ENCODE measurements around the gene RNF213.

The RNF213 gene

GRCh38 chr17:80445726-80446110 lies 185.1 kb downstream of the RNF213 start:
- Histone ChIP-seq H4K20me1 (ENCODE audit: low read depth, low read length) (no peaks in the 10 kb centered on the region), H3K4me3 (ENCODE audit: insufficient read depth, low read length, poor library complexity, severe bottlenecking) (no peak overlapping the region), H3K36me3 (ENCODE audit: low read length) (no peaks in the 10 kb centered on the region), H3K27ac (ENCODE audit: low read depth, low read length) (no peak overlapping the region), H3K9me3 (ENCODE audit: insufficient read depth, low read length) (no peaks in the 10 kb centered on the region), H3K9ac (ENCODE audit: low read length) (no peak overlapping the region), H3K79me2 (ENCODE audit: insufficient read depth, low read length) (no peaks in the 10 kb centered on the region), H3K4me2 (ENCODE audit: low read depth, low read length, poor library complexity, severe bottlenecking) (no peak overlapping the region), H3K9me2 (replicated peaks; ENCODE audit: insufficient read depth, low read length) (no peaks in the 10 kb centered on the region), H2AFZ (ENCODE audit: low read depth, low read length, severe bottlenecking) (no peak overlapping the region), H3K27me3 (ENCODE audit: low read length) (no peaks in the 10 kb centered on the region), H3F3A (ENCODE audit: insufficient read depth) (no peaks in the 10 kb centered on the region)
- TF ChIP-seq CTCF (IDR thresholded peaks at IDR 0.05; ENCODE audit: insufficient read depth, low read length, poor library complexity, severe bottlenecking): no peak
- no peak for TF ChIP-seq EZH2phosphoT487 (conservative IDR thresholded peaks at IDR 0.05; ENCODE audit: low read length)

GRCh38 chr17:80446645-80447405 lies 186.2 kb downstream of the RNF213 start:
- Histone ChIP-seq H3K27me3 (ENCODE audit: low read length) (no peaks in the 10 kb centered on the region), H3K4me2 (ENCODE audit: low read depth, low read length, poor library complexity, severe bottlenecking) (no peak overlapping the region), H4K20me1 (ENCODE audit: low read depth, low read length) (no peaks in the 10 kb centered on the region), H3K36me3 (ENCODE audit: low read length) (no peaks in the 10 kb centered on the region), H2AFZ (ENCODE audit: low read depth, low read length, severe bottlenecking) (no peak overlapping the region), H3K27ac (ENCODE audit: low read depth, low read length) (no peak overlapping the region), H3K9me2 (replicated peaks; ENCODE audit: insufficient read depth, low read length) (no peaks in the 10 kb centered on the region), H3F3A (ENCODE audit: insufficient read depth) (no peaks in the 10 kb centered on the region), H3K9me3 (ENCODE audit: insufficient read depth, low read length) (no peaks in the 10 kb centered on the region), H3K9ac (ENCODE audit: low read length) (no peak overlapping the region), H3K4me3 (ENCODE audit: insufficient read depth, low read length, poor library complexity, severe bottlenecking) (no peak overlapping the region), H3K79me2 (ENCODE audit: insufficient read depth, low read length) (no peaks in the 10 kb centered on the region)
- TF ChIP-seq CTCF (IDR thresholded peaks at IDR 0.05; ENCODE audit: insufficient read depth, low read length, poor library complexity, severe bottlenecking): no peak
- TF ChIP-seq EZH2phosphoT487 (conservative IDR thresholded peaks at IDR 0.05; ENCODE audit: low read length): no peak

GRCh38 chr17:80447790-80448189 lies 187.1 kb downstream of the RNF213 start:
- Histone ChIP-seq H3K4me2 (ENCODE audit: low read depth, low read length, poor library complexity, severe bottlenecking) (no peak overlapping the region), H3K27ac (ENCODE audit: low read depth, low read length) (no peak overlapping the region), H3K36me3 (ENCODE audit: low read length) (no peaks in the 10 kb centered on the region), H4K20me1 (ENCODE audit: low read depth, low read length) (no peaks in the 10 kb centered on the region), H3K27me3 (ENCODE audit: low read length) (no peaks in the 10 kb centered on the region), H2AFZ (ENCODE audit: low read depth, low read length, severe bottlenecking) (no peak overlapping the region), H3K9me2 (replicated peaks; ENCODE audit: insufficient read depth, low read length) (no peaks in the 10 kb centered on the region), H3K79me2 (ENCODE audit: insufficient read depth, low read length) (no peaks in the 10 kb centered on the region), H3K4me3 (ENCODE audit: insufficient read depth, low read length, poor library complexity, severe bottlenecking) (no peak overlapping the region), H3K9me3 (ENCODE audit: insufficient read depth, low read length) (no peaks in the 10 kb centered on the region), H3F3A (ENCODE audit: insufficient read depth) (no peaks in the 10 kb centered on the region), H3K9ac (ENCODE audit: low read length) (no peak overlapping the region)
- TF ChIP-seq EZH2phosphoT487 (conservative IDR thresholded peaks at IDR 0.05; ENCODE audit: low read length): no peak
- TF ChIP-seq CTCF (IDR thresholded peaks at IDR 0.05; ENCODE audit: insufficient read depth, low read length, poor library complexity, severe bottlenecking): no peak

All from SU-DHL-6 (cell line).